AG08395 (cell line): ENCODE measurements around the gene SSX4B.
"Not testable (repeated sequence)": the region's sequence is repeated elsewhere in the genome, so short reads cannot be mapped to it uniquely, and the experiment has no call there.

Experiments used
- DNase-seq: peaks from one replicate; pipeline ENCODE4 v3.0.0; 2012; ENCODE audit warnings: mixed read lengths, low spot score

SSX4B gene

DNA sequence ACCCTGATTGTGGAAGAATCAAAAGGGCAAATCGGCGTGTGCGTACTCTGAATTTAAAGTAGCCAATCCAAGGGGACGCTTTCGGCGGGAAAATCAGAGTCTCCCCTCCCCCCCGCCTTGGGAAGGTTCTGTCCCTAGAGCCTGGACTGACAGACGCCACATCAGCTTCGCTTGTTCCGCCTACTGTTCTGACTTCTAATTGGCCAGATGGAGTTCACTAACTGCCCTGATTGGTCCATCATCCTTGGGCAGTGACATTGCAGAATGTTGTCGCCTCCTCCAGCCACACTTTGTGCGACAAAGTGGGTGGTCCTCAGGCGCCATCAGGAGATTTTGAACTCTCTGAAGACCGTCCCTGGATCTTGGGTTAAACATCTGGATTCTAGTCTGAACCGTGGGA is at the start of gene SSX4B:
Gene SSX4B, minus strand, starts transcription at position 101 of the 400 bp plus-strand sequence. CDS start 588 bp downstream, outside the sequence.
- DNase-seq, result not testable (repeated sequence)

DNA sequence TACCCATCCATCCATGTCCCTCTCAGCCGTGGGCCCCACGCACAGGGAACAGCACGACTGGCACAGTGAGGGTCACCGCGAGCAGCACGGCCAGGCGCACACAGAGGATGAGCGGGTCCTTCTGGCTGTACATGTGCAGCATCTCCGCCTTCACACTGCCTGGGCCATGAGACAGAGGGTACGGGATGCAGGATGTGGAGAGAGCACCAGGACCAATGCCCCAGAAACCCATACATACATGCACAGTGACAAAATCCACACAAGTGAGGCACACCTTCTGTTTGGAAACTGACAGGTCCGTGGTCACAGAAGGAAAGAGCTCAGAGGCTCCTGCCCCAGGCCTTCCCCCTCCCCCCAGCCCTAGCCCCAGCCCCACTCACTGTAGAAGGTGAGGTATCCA is 48.8 kb upstream of the SSX4B start:
- no peak for DNase-seq

DNA sequence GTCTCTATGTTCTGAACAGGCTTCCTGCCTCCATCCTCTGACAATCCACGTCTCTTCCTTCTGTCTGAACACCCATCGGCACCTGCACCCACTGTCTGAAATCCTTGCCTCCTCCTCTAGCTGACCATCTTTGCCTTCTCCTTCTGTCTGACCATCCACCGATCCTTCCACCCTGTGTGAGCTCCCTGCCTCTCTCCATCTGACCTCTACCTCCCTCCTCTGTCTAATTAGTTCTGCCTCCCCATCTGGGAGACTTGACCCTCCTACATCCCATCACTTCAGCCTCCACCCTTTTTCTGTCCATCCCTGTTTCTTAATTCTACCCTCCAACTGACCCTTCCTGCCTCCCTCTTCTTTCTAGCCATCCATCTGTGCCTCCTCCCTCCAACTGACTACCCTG is 48.3 kb upstream of the SSX4B start:
- no peak for DNase-seq

GRCh38 chrX:48459483-48459882 is 47.7 kb upstream of the SSX4B start:
- no peak for DNase-seq

DNA sequence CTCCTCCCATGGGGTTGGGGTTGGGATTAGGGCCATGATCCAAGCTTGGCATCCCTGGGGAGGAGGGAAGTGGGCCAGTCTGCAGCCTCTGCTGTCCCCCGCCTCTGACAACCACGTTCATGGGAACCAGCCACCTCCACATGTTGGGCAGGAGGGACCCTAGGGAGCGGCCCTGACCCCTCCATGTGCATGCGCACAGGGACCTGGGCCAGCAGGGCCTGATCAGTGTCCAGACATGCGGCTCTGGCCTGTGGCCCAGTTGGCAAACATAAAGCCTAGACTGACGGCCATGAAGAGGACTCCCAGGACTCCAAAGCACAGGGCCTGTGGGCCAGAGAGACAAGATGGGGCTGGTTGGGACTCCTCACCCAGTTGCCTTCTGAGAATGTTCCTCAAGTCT is 47.0 kb upstream of the SSX4B start:
- DNase-seq, result no peak

DNA sequence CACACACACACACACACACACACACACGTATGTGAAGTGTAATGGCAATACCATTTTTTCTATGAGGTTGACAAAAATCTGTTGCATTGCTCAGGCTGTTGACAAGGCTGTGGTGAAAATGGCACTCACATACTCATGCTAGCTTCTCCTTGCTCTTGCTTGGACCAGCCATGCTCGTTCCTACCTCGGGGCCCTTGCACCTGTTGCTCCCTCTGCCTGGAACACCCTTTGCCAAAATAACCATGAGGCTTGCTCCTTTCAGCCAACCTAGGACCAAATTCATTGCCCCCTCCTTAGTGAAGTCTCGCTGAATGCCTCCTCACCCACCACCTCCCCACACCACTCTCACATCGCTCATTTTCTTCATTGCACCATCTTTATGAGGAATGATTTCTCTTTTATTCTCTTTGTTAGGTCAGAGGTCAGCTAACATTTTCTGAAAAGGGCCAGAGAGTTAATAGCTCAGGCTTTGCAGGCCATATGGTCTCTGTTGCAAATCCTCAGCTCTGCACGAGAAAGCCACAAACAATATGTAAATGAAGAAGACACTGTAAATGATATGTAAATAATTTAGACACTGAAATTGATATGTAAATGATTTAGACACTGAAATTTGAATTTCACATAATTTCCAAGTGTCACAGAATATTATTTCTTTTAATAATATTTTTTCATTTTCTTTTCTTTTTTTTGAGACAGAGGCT is 45.0 kb upstream of the SSX4B start:
- DNase-seq, result no peak

DNA sequence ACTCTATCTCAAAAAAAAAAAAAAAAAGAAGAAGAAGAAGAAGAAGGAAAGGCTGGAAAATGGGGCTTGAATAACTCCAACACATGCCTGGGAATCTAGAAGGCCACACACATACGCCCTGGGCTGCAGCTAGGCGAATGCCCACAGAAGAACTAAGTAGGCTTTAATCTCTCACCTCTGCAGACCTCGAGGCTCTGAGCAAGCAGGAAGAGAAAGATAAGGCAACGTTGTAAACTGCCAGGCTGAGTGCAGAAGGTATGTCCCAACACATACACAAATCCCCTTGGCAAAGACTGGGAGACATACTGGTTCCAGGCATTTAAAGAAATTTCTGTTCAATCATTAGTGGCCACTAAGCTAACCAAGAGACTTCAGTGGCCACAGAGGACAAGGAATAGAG is 39.9 kb upstream of the SSX4B start:
- DNase-seq, result no peak

GRCh38 chrX:48450076-48450475 is 38.3 kb upstream of the SSX4B start:
- no peak for DNase-seq

- DNase-seq, result not testable (repeated sequence)
Observed at GRCh38 chrX:48447201-48447600, 35.4 kb upstream of the SSX4B start.

DNA sequence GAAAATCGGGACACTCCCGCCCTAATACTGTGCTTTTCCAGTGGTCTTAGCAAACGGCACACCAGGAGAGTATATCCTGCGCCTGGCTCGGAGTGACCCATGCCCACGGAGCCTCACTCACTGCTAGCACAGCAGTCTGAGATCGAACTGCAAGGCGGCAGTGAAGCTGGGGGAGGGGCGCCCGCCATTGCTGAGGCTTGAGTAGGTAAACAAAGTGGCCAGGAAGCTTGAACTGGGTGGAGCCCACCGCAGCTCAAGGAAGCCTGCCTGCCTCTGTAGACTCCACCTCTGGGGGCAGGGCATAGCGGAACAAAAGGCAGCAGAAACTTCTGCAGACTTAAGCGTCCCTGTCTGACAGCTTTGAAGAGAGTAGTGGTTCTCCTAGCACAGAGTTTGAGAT is 22.0 kb upstream of the SSX4B start:
- DNase-seq, result not testable (repeated sequence)

DNA sequence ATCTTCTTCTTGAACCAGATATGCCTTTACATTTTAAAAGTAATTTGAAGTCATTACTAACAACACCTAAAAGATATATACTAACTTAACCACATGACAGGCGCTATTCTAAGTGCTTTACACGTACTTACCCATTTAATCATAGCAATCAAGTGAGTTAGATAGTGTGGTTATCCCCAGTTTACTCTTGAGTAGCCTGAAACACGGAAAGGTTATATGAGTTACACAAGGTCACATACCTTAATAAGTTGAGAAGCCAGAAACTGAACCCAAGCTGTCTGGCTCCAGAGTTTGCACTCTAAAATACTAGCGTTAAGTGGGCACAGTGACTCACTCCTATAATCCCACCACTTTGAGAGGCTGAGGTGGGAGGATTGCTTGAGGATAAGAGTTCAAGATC is 18.4 kb upstream of the SSX4B start:
- not testable (repeated sequence) for DNase-seq

GRCh38 chrX:48429606-48430005 is 17.8 kb upstream of the SSX4B start:
- DNase-seq, result not testable (repeated sequence)

DNA sequence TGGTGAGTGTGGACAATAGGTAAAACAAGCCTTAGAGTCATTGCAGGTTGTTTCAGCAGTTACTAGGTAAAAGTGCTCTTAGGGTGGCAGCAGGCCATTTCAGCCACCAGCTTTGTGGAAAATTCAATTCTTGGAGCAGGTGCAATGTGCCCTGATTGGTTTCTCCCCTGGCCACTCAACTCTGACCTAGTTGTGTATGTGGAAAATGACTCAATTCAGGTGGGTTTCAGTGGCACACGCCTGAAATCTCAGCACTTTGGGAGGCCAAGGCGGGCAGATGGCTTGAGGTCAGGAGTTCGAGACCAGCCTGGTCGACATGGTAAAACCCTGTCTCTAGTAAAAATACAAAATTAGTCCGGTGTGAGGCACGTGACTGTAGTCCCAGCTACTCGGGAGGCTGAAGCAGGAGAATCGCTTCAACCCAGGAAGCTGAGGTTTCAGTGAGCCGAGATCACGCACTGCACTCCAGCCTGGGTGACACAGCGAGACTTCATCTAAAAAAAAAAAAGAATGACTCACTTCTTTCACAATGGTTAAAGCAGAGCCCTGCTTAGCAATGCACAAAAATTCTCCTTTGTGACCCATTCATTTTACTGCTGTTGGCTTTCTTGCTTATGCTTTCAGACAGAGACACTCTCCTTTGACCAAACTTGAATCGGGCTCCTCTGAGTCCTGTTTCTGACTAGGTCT is 15.4 kb upstream of the SSX4B start:
- DNase-seq, result not testable (repeated sequence)

DNA sequence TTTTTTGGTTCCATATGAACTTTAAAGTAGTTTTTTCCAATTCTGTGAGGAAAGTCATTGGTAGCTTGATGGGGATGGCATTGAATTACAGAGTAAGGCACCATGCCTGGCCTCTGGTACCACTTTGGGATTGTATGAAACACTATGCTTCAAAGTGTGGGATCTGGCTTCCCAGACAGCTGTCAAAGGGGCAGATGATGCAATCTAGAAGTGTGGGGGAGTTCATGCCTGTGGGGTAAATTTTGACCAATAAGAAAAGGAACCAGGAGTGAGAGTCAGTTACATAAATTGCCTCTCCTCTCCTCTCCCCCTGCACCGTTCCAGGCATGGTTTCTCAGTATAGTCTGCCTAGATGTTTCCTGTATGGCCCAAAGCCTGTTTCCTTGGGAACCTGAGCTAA is 13.9 kb downstream of the SSX4B start:
- DNase-seq, result not testable (repeated sequence)

DNA sequence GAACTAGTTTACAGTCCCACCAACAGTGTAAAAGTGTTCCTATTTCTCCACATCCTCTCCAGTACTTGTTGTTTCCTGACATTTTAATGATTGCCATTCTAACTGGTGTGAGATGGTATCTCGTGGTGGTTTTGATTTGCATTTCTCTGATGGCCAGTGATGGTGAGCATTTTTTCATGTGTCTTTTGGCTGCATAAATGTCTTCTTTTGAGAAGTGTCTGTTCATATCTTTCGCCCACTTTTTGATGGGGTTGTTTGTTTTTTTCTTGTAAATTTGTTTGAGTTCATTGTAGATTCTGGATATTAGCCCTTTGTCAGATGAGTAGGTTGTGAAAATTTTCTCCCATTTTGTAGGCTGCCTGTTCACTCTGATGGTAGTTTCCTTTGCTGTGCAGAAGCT is 14.8 kb downstream of the SSX4B start:
- not testable (repeated sequence) for DNase-seq

- not testable (repeated sequence) for DNase-seq
Observed at GRCh38 chrX:48383239-48383638, 28.5 kb downstream of the SSX4B start, which contains the start of gene SSX4. TSS of gene SSX4 (plus strand) at chrX:48383539. CDS start at chrX:48384054, 515 bp downstream.

- not testable (repeated sequence) for DNase-seq
Observed at GRCh38 chrX:48370408-48370807, 41.4 kb downstream of the SSX4B start.

GRCh38 chrX:48367717-48368408 is 43.9 kb downstream of the SSX4B start:
- DNase-seq, result not testable (repeated sequence)

DNA sequence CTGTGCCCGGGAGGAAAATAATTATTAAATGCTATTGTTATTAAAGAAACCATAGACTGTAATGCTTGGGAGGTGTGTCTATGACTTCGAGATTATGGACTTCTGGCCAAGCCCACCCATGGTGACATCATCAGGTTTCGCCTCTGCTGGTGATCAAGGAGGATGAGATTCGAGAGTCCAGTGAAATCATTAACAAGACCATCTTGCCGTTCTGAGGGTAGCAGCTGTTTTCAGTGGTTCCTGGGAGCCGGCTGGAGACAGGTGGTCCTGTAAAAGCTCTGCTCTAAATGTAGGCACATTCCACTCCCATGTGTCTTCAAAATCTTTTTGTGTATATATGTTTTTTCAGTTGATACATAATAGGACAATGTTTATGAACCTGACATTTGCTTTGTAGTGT is 52.5 kb downstream of the SSX4B start:
- not testable (repeated sequence) for DNase-seq

DNA sequence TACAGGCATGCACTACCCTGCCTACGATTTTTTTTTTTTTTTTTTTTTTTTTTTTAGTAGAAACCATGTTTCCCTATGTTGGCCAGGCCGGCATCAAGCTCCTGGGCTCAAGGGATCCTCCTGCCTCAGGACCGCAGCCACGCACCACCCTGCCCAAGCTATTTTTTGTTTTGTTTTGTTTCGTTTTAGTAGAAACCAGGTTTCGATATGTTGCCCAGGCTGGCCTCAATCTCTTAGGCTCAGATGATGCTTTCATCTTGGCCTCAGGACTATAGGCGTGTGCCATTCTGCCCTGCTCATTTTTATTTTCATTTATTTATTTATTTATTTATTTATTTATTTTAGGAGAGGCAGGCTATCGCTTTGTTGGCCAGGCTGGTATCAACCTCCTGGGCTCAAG is 54.1 kb downstream of the SSX4B start:
- no peak for DNase-seq

- DNase-seq, result not testable (repeated sequence)
Observed at GRCh38 chrX:48356315-48357094, 55.3 kb downstream of the SSX4B start, which contains the start of gene SSX3. TSS of gene SSX3 (minus strand) at chrX:48356703. CDS start at chrX:48355249, 1,454 bp downstream.
